Activated CD4-positive, alpha-beta T cell treated with anti-CD3 and anti-CD28 coated beads, Interleukin-2, amount 10 ng/mL, durations not matched to agents 24 days and 14 days (primary cell): ENCODE results near the gene SAP130. TPM values are rescaled to one million over a fixed set of nuclear protein-coding genes. Genes with fewer than 3 reads are reported as not detected.
A peak's percentile ranks its signal among the peaks of the same experiment; 100 is the strongest.

ENCODE experiments used
- DNase-seq: peaks from one replicate; pipeline ENCODE4 v3.0.0; 2022
- H3K27ac Mint-ChIP-seq: one replicate; pipeline ENCODE4 v1.8.0; 2022; ENCODE audit warnings: mild to moderate bottlenecking, mixed read lengths
- H3K27me3 Mint-ChIP-seq: one replicate; pipeline ENCODE4 v1.8.0; 2022; ENCODE audit warnings: mixed read lengths
- H3K36me3 Mint-ChIP-seq: one replicate; pipeline ENCODE4 v1.8.0; 2022; ENCODE audit warnings: low read depth, mild to moderate bottlenecking, mixed read lengths
- H3K4me1 Mint-ChIP-seq: one replicate; pipeline ENCODE4 v1.8.0; 2021; ENCODE audit warnings: mixed read lengths
- H3K4me3 Mint-ChIP-seq: one replicate; pipeline ENCODE4 v1.8.0; 2022; ENCODE audit warnings: mild to moderate bottlenecking, moderate library complexity, mixed read lengths
- H3K9me3 Mint-ChIP-seq: one replicate; pipeline ENCODE4 v1.8.0; 2021; ENCODE audit warnings: mixed read lengths
- intact Hi-C: fragments of 100-400 bp; cut with micrococcal nuclease; formaldehyde crosslinking; loops from one replicate; pipeline ENCODE4 v1.15.1; 2023
- total RNA-seq: library from RNA; stranded (reverse); gene quantifications from 2 replicates; pipeline ENCODE4 v1.2.3, GENCODE V29; 2022

SAP130 gene
- 29.8 and 32.0 TPM in 2 replicates for total RNA-seq

DNA sequence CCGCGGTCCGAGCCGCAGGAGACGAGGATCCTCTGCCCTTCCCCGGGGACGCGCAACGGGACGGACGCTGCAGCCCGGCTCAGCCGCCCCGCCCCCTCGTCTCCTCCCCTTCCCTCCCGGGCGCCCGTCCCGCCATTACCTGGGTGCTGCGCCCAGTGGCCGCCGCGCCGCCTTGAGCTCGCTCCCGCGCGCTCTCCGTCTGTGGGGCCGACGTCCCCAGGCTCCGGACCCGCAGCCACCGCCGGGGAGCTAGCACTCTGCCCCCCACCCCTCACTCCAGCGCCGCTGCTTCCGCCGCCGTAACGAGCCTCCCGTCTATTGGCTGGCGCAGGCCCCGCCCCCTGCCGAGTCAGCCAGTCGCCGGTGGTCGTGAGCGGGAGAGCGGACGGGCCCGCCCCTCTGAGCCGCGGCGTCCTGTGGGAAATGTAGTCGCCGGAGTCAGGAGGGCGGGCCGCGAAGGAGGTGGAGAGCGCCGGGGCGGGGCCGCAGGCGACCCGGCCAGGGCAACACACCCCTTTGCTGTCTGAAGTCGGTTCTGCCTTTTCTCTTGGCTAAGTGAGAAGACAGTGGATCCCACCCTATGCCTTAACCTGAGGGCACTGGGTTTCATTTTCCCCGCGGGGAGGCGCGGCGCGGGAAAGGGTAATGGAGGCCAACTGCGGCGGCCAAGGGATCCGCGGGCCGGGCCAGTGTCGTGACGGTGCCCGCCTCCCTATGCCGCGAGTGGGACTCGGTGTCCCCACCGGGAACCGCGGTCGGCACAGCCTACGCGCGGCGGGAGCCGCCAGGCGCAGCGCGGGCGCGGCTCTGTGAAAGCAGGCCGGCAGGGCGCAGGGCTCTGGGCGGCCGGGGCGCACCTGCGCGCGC lies at the start of gene SAP130:
Gene SAP130 (minus strand): TSS at position 259 of the 867 bp plus-strand sequence. CDS start 1,767 bp downstream, outside the sequence.
- H3K9me3 Mint-ChIP-seq = peaks cover 5% of the 10 kb centered on the region
- H3K4me1 Mint-ChIP-seq = peaks cover 17% of the 10 kb centered on the region
- peak within 1 kb of the TSS; percentile 92 for H3K27ac Mint-ChIP-seq
- H3K27me3 Mint-ChIP-seq = peaks cover 15% of the 10 kb centered on the region
- peak within 1 kb of the TSS; percentile 89 for H3K4me3 Mint-ChIP-seq
- peaks cover 4% of the 10 kb centered on the region for H3K36me3 Mint-ChIP-seq
- peak; percentile 99 for DNase-seq
- intact Hi-C loops = loop anchor here (1.0 to 10.0 kb wide), 8 partner anchors 63 to 1371 kb away; partner anchors contain the start of genes ERCC3, GYPC, IWS1 and POLR2D

DNA sequence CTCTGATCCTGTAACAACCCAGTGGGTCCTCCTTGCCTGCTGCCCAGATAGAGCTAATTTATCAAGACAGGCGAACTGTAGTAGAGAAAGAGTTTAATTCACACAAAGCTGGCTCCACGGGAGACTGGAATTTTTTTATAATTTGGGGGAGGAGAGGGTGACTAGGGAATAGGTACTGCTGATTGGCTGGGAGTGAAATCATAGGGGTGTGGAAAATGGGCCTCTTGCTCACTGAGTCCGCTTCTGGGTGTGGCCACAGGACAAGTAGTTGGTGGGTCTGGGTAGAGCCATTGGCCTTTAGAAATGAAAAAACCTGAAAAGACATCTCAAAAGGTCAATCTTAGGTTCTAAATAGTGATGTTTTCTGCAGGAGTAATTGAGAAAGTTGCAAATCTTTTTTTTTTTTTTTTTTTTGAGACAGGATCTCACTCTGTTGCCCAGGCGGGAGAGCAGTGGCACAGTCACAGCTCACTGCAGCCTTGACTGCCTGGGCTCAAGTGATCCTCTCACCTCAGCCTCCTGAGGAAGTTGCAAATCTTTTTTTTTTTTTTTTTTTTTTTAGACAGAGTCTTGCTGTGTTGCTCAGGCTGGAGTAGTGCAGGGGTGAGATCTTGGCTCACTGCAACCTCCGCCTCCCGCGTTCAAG lies 48.7 kb upstream of the SAP130 start:
- intact Hi-C loops = no loop called here
- H3K27ac Mint-ChIP-seq = no peak overlapping the region
- DNase-seq = no peak
- H3K36me3 Mint-ChIP-seq = no peaks in the 10 kb centered on the region
- no peaks in the 10 kb centered on the region for H3K4me1 Mint-ChIP-seq
- no peak overlapping the region for H3K4me3 Mint-ChIP-seq
- H3K9me3 Mint-ChIP-seq = peaks cover 3% of the 10 kb centered on the region
- H3K27me3 Mint-ChIP-seq = peaks cover 4% of the 10 kb centered on the region

DNA sequence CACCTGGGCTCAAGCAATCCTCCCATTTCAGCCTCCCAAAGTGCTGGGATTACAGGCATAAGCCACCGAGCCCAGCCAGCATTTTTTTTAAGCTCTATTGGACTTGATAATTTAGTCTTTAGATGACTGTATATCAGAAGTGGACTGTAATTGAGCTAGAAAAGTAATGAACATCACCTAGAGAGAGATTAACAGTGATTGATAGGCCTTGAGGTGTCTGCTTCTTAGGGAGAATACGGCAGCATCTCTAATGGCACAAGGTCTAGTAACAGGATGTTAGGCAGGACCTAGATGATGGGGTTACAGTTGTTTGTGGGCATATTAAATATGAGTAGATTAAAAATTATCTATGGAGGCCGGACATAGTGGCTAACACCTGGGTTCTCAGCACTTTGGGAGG lies 45.4 kb upstream of the SAP130 start:
- Mint-ChIP-seq H3K4me3 (no peak overlapping the region), H3K27ac (no peak overlapping the region), H3K4me1 (no peaks in the 10 kb centered on the region), H3K27me3 (no peaks in the 10 kb centered on the region), H3K9me3 (no peaks in the 10 kb centered on the region), H3K36me3 (no peaks in the 10 kb centered on the region)
- no peak for DNase-seq
- intact Hi-C loops = no loop called here

DNA sequence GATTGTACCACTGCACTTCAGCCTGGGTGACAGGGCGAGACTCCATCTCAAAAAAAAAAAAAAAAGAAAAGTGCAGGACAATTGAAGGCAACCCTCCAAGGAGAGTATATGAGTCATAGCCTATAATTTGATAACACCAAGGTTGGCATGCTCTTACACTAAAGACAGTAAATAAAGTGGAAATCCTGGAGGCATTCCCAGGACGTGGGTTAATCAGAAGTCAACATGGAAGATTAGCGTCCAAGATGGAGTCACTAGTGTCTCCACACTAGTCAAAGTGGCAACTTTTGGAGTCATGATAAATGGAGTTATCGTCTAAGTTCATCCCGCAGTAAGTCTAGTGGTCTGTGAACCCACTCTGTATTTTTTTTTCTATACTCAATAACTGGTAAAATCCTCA lies 41.9 kb upstream of the SAP130 start:
- no peaks in the 10 kb centered on the region for H3K36me3 Mint-ChIP-seq
- no peak for DNase-seq
- no peaks in the 10 kb centered on the region for H3K27me3 Mint-ChIP-seq
- no peak overlapping the region for H3K27ac Mint-ChIP-seq
- H3K4me1 Mint-ChIP-seq = no peaks in the 10 kb centered on the region
- H3K9me3 Mint-ChIP-seq = no peaks in the 10 kb centered on the region
- intact Hi-C loops = no loop called here
- H3K4me3 Mint-ChIP-seq = no peak overlapping the region

DNA sequence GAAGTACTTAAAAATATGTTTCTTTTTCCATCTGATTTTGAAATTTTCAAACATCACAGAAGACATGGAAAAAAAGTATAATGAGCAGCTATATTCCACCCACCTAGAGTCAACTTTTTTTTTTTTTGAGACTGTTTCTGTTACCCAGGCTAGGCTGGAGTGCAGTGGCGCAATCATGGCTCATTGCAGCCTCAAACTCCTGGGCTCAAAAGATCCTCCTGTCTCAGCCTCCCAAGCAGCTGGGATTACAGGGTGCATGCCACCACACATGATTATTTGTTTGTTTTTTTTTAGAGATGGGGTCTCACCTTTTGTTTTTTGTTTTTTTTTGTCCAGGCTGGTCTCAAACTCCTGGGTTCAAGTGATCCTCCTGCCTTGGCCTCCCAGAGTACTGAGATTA lies 36.5 kb upstream of the SAP130 start:
- Mint-ChIP-seq H3K9me3 (no peaks in the 10 kb centered on the region), H3K27me3 (peaks cover 1% of the 10 kb centered on the region), H3K4me3 (no peak overlapping the region), H3K4me1 (no peaks in the 10 kb centered on the region), H3K27ac (no peak overlapping the region), H3K36me3 (no peaks in the 10 kb centered on the region)
- intact Hi-C loops = no loop called here
- no peak for DNase-seq

DNA sequence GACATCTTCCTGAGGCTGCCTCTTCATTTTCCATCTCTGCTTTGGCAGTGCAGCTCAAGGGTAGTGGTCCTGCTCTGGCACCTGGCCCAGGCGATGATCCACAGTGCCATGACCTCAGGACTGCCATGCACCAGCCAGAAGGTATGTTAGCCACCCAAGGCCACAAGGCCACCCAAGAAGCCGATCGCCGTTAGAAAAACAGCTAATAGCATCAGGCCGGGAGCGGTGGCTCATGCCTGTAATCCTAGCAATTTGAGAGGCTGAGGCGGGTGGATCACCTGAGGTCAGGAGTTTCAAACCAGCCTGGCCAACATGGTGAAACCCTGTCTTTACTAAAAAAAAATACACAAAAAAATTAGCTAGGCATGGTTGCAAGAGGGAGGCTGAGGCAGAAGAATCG lies 34.7 kb upstream of the SAP130 start:
- Mint-ChIP-seq H3K27ac (no peak overlapping the region), H3K27me3 (peaks cover 1% of the 10 kb centered on the region), H3K4me1 (no peaks in the 10 kb centered on the region), H3K36me3 (no peaks in the 10 kb centered on the region), H3K9me3 (no peaks in the 10 kb centered on the region), H3K4me3 (no peak overlapping the region)
- intact Hi-C loops = no loop called here
- no peak for DNase-seq

DNA sequence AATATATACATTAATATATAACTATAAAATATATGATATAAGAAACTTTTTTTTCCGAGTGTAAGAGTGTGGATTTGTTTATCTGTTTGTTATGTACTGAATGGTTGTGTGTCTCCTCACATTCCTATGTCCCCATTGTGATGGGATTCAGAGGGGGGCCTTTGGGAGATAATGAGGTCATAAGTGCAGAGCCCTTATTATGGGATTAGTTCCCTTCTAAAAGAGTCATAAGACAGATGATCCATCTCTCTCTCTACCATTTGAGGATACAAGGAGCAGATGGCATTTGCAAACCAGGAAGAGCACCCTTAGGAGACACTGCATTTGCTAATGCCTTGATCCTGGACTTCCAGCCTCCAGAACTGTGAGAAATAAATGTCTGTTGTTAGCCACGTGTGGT lies 30.3 kb upstream of the SAP130 start:
- DNase-seq = no peak
- Mint-ChIP-seq H3K9me3 (no peaks in the 10 kb centered on the region), H3K27me3 (peaks cover 3% of the 10 kb centered on the region), H3K4me3 (no peak overlapping the region), H3K27ac (no peak overlapping the region), H3K4me1 (no peaks in the 10 kb centered on the region), H3K36me3 (no peaks in the 10 kb centered on the region)
- intact Hi-C loops = no loop called here

DNA sequence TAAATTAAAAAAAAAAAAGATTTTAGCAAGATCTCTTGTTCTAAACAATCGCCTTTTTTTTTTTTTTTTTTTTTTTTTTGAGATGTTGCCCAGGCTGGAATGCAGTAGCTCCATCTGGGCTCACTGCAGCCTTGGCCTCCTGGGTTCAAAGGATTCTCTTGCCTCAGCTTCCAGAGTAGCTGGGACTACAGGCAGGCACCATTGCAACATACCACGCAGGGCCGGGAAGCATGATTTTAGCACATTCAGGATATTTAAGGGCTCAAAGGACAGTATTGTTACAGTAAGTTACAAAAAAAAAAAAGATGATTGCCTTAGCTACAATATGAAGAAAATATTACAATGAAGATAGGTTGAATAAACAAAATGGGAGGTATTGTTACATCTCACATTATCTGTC lies 29.5 kb upstream of the SAP130 start:
- intact Hi-C loops = no loop called here

DNA sequence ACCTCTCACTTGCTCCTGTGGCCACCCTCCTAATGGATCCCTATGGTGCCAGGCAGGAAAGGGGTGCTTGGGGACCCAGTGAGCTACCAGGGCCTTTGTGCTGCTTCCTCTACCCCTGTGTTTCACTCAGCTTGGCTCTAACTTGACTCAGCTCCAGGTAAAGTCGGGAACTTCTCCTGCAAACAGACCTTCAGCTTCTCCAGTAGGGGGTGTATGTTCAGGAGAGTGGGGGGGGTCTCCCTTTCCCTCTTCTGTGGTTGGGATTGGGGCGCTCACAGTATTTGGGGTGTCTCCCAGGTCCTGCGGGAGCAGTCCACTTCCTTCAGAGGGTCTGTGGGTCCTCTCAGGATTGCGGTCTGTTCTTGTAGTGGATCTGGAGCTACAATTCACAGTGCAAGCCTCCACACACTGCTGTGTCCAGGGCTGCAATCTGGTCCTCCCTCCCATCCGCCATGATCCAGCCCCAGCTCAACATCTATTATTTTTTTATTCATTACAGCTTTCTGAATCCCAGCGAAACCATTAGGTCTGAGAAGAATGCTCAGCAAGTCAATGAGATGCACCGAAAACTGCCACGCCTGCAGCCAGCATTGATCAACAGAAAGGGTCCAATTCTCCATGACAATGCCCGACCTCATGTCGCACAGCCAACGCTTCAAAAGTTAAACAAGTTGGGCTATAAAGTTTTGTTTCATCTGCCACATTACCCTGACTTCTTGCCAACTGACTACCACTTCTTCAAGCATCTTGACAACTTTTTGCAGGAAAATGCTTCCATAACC lies 26.4 kb upstream of the SAP130 start:
- DNase-seq = no peak
- H3K27ac Mint-ChIP-seq = no peak overlapping the region
- peaks cover 25% of the 10 kb centered on the region for H3K27me3 Mint-ChIP-seq
- H3K4me1 Mint-ChIP-seq = no peaks in the 10 kb centered on the region
- peaks cover 10% of the 10 kb centered on the region for H3K9me3 Mint-ChIP-seq
- intact Hi-C loops = no loop called here
- H3K36me3 Mint-ChIP-seq = no peaks in the 10 kb centered on the region
- no peak overlapping the region for H3K4me3 Mint-ChIP-seq

More for the DNA sequence above, 29.5 kb upstream of the SAP130 start:
- H3K9me3 Mint-ChIP-seq = no peaks in the 10 kb centered on the region
- no peak overlapping the region for H3K27ac Mint-ChIP-seq
- H3K27me3 Mint-ChIP-seq = peaks cover 3% of the 10 kb centered on the region
- H3K4me1 Mint-ChIP-seq = no peaks in the 10 kb centered on the region
- no peak overlapping the region for H3K4me3 Mint-ChIP-seq
- H3K36me3 Mint-ChIP-seq = no peaks in the 10 kb centered on the region
- no peak for DNase-seq

DNA sequence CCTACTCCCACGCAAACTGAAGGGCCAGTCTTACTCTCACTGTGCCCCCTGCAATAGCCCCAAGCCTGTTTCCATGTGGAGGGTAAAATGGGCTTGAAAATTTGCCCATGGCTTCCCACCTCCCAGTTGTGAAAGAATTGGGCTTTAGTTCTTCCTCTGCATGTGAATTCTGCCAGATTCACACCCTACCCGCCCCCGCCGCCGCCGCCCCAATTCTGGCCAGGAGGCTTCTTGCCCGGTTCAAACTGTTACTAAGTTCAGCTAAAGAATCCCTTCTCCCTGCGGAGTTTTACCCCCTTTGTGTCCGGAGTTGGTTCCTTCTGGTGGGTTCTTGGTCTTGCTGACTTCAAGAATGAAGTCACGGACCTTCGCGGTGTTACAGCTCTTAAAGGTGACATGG lies 25.5 kb upstream of the SAP130 start:
- peaks cover 13% of the 10 kb centered on the region for H3K9me3 Mint-ChIP-seq
- intact Hi-C loops = no loop called here
- no peaks in the 10 kb centered on the region for H3K36me3 Mint-ChIP-seq

DNA sequence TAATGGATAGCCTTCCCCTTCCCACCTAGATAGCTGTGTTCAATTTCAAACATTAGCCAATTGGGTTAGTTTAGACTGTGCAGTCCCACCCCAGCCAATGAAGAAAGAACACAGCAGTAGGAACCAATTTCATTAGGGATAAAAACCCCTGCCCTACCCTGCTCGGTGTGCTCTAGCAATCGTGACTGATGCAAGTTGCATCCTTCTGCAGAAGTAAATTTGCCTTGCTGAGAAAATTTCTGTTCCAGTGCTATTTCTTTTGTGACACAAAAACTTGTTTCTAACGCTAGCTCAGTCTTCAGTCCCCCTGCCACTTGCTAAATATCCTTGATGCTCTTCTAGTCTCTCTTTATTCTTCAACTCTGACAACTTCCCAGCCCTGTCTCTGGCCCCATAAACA lies 15.2 kb upstream of the SAP130 start:
- H3K4me1 Mint-ChIP-seq = no peaks in the 10 kb centered on the region
- H3K9me3 Mint-ChIP-seq = peaks cover 36% of the 10 kb centered on the region
- intact Hi-C loops = no loop called here
- no peak overlapping the region for H3K4me3 Mint-ChIP-seq
- H3K27ac Mint-ChIP-seq = no peak overlapping the region
- H3K27me3 Mint-ChIP-seq = peaks cover 9% of the 10 kb centered on the region
- no peaks in the 10 kb centered on the region for H3K36me3 Mint-ChIP-seq
- DNase-seq = no peak

More for the DNA sequence above, 25.5 kb upstream of the SAP130 start:
- Mint-ChIP-seq H3K4me1 (no peaks in the 10 kb centered on the region), H3K27me3 (peaks cover 28% of the 10 kb centered on the region), H3K27ac (no peak overlapping the region), H3K4me3 (no peak overlapping the region)
- no peak for DNase-seq

DNA sequence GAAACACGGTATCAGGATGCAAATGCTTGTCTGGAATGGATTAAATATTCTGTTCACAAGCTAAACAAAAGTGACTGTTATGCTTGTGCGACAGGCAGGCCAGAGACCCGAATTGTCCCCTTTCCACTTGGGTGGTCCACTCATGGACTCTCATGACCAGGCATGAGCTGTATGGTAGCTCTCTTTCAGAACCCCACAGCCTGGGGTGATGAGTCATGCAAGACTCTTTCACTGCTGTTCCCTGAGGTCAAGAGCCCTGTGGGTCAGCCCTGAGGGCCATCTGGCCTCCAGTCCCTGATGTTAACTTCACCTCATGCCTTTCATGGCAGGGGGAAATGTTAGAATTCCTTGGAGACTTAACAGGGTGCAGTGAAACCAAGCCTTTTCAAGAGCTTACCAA lies 13.7 kb upstream of the SAP130 start:
- DNase-seq = no peak
- H3K4me3 Mint-ChIP-seq = no peak overlapping the region
- peaks cover 35% of the 10 kb centered on the region for H3K9me3 Mint-ChIP-seq
- H3K4me1 Mint-ChIP-seq = no peaks in the 10 kb centered on the region
- no peaks in the 10 kb centered on the region for H3K36me3 Mint-ChIP-seq
- no peak overlapping the region for H3K27ac Mint-ChIP-seq
- intact Hi-C loops = no loop called here
- peaks cover 7% of the 10 kb centered on the region for H3K27me3 Mint-ChIP-seq

DNA sequence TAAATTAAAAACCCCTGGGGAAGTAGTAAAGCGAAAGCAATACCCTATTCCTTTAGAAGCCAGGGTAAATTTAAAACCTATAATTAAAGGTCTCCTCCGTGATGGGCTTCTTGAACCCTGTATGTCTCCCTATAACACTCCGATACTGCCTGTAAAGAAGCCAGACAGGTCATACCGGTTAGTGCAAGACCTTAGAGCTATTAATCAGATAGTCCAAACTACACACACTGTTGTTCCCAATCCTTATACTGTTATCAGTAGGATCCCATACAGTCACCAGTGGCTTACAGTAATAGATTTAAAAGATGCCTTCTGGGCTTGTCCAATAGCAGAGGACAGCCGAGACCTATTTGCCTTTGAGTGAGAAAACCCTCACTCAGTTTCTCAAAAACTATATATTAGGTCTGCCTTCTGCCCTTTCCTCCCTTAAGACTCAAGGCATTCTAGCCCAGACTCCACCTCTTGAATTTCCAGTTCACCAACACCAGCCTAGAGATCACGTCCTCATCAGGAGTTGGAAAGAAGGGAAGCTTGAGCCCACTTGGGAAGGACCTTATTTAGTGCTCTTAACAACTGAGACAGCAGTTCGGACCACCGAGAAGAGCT lies 12.4 kb upstream of the SAP130 start:
- peaks cover 39% of the 10 kb centered on the region for H3K9me3 Mint-ChIP-seq
- H3K4me1 Mint-ChIP-seq = no peaks in the 10 kb centered on the region

More for the DNA sequence above, 12.4 kb upstream of the SAP130 start:
- H3K27me3 Mint-ChIP-seq = peaks cover 7% of the 10 kb centered on the region
- intact Hi-C loops = no loop called here
- no peak overlapping the region for H3K27ac Mint-ChIP-seq
- no peak overlapping the region for H3K4me3 Mint-ChIP-seq
- H3K36me3 Mint-ChIP-seq = no peaks in the 10 kb centered on the region
- no peak for DNase-seq
